Transverse colon (tissue), 4 donors: ENCODE results near the gene RARB. TPM values are rescaled to one million over a fixed set of nuclear protein-coding genes. Genes with fewer than 3 reads are reported as not detected.

Source experiments
- DNase-seq: peaks from one replicate; pipeline ENCODE4 v3.0.0-alpha.2; 2019
- H3K27ac ChIP-seq, 4 donors: fragments of 200-600 bp; sonication (generic); 2 replicates each; pipeline ENCODE4 v1.5.1; 2016 to 2018; ENCODE audit warnings: inconsistent platforms in 4 of 4
- H3K27me3 ChIP-seq: fragments of 200-600 bp; sonication (generic); 2 replicates; pipeline ENCODE4 v1.5.1; 2017; ENCODE audit warnings: inconsistent platforms
- H3K36me3 ChIP-seq, 4 donors: fragments of 200-600 bp; sonication (generic); 2 replicates each; pipeline ENCODE4 v1.5.1; 2017 to 2019; ENCODE audit warnings: inconsistent platforms in 4 of 4
- H3K4me1 ChIP-seq, 4 donors: fragments of 200-600 bp; sonication (generic); 2 replicates each; pipeline ENCODE4 v1.5.1; 2017 to 2020; ENCODE audit warnings: inconsistent platforms in 4 of 4
- H3K4me3 ChIP-seq, 4 donors: fragments of 200-600 bp; sonication (generic); 1 replicate in 1 of 4; 2 replicates in 3 of 4; pipeline versions ENCODE4 v1.5.1 to v1.6.1; 2017 to 2019; ENCODE audit warnings: inconsistent platforms in 4 of 4
- H3K9me3 ChIP-seq, 2 donors: fragments of 200-600 bp; sonication (generic); 2 replicates each; pipeline ENCODE4 v1.5.1; 2017 to 2019; ENCODE audit warnings: inconsistent platforms in 2 of 2
- CTCF ChIP-seq, 5 experiments: fragments of 200-600 bp in 3 of 5; fragments of 450-650 bp in 2 of 5; sonication (generic) in 3 of 5; IDR thresholded peaks; 1 replicate in 2 of 5; 2 replicates in 3 of 5; pipeline ENCODE4 v1.5.1; 2016 to 2017; ENCODE audit warnings: antibody characterized with exemption in 5 of 5, inconsistent platforms in 3 of 5, mild to moderate bottlenecking in 2 of 5, moderate library complexity in 1 of 5
- EP300 ChIP-seq: sonication (generic); formaldehyde crosslinking; IDR thresholded peaks from one replicate; pipeline ENCODE4 v1.6.1; 2017; ENCODE audit warnings: antibody characterized with exemption, low read depth
- POLR2A ChIP-seq: fragments of 450-650 bp; IDR thresholded peaks from one replicate; pipeline ENCODE4 v1.6.1; 2016; ENCODE audit warnings: antibody characterized with exemption, mild to moderate bottlenecking, moderate library complexity
- POLR2AphosphoS5 ChIP-seq, 3 donors: sonication (generic); formaldehyde crosslinking; IDR thresholded peaks; one replicate each; pipeline ENCODE4 v1.6.1; 2016; ENCODE audit warnings: antibody characterized with exemption in 3 of 3
- WGBS, 2 donors: methylation state at CpG; one replicate each; pipeline ENCODE4 v1.1.5; 2018; ENCODE audit warnings: low coverage in 1 of 2; 5-methylcytosine and 5-hydroxymethylcytosine counted together
- in situ Hi-C, 4 donors: fragments of 200-750 bp; cut with MboI; loops; one replicate each; pipeline versions ENCODE4 v1.15.0 to v1.15.1; 2017; ENCODE audit warnings: low sequenced_read_pairs in 3 of 4, low pct_ligation_motif_present in 1 of 4, low pct_unique_long_range_greater_than_20kb in 1 of 4
- intact Hi-C: fragments of 100-400 bp; cut with DNase I; formaldehyde crosslinking; loops from one replicate; pipeline ENCODE4 v1.15.1; 2023; ENCODE audit warnings: low total_unique reads
- total RNA-seq, 4 donors: library from RNA; depleted of rRNA; stranded (reverse); fragments of >200 nt; gene quantifications; one replicate each; pipeline ENCODE4 v1.1.0, GENCODE V29; 2016

The RARB gene
- total RNA-seq, 4 donors from 2014 or later: 2.4 to 4.5 (median 2.9) TPM; not detected in 1

GRCh38 chr3:25582242-25582641 is 154.2 kb downstream of the RARB start:
- no peaks in the 10 kb centered on the region for H3K36me3 ChIP-seq
- no peak for DNase-seq
- in situ Hi-C loops (loop anchor here (25.0 kb wide), 4 partner anchors 570 to 820 kb away; no protein-coding TSS in a partner anchor), intact Hi-C loops (loop anchor here (10.0 kb wide), 1 partner anchor 807 kb away; no protein-coding TSS in a partner anchor)
- no peaks in the 10 kb centered on the region for H3K4me1 ChIP-seq
- no peak for TF ChIP-seq POLR2AphosphoS5 (IDR thresholded peaks at IDR 0.05)
- TF ChIP-seq POLR2A: no peak
- no peak for TF ChIP-seq CTCF (IDR thresholded peaks at IDR 0.05)
- TF ChIP-seq EP300: no peak
- no peaks in the 10 kb centered on the region for H3K27me3 ChIP-seq
- WGBS, 2 donors: 62 to 92% methylated on average over 2 of the region's 2 CpGs
- no peak overlapping the region for H3K27ac ChIP-seq
- no peaks in the 10 kb centered on the region for H3K9me3 ChIP-seq
- H3K4me3 ChIP-seq: no peak overlapping the region

- H3K9me3 ChIP-seq: no peaks in the 10 kb centered on the region
- H3K27ac ChIP-seq: no peak overlapping the region
- intact Hi-C loops: loop anchor here (10.0 kb wide), 1 partner anchor 809 kb away; no protein-coding TSS in a partner anchor
- no peaks in the 10 kb centered on the region for H3K36me3 ChIP-seq
- DNase-seq: no peak
- H3K4me1 ChIP-seq: no peaks in the 10 kb centered on the region
- TF ChIP-seq POLR2AphosphoS5 (IDR thresholded peaks at IDR 0.05): no peak
- TF ChIP-seq CTCF (IDR thresholded peaks at IDR 0.05): no peak
- no peak for TF ChIP-seq POLR2A
- TF ChIP-seq EP300: no peak
- WGBS, 2 donors: 92 to 94% methylated on average over 5 to 10 of the region's 10 CpGs
- no peak overlapping the region for H3K4me3 ChIP-seq
- no peaks in the 10 kb centered on the region for H3K27me3 ChIP-seq
- in situ Hi-C loops: loop anchor here (25.0 kb wide), 4 partner anchors 571 to 821 kb away; no protein-coding TSS in a partner anchor
These were observed 155.3 kb downstream of the RARB start for GRCh38 chr3:25583343-25583742.

GRCh38 chr3:25584011-25584789 is 156.1 kb downstream of the RARB start:
- 86 to 91% methylated on average over 10 to 17 of the region's 17 CpGs for WGBS, 2 donors
- Histone ChIP-seq H3K27me3 (no peaks in the 10 kb centered on the region), H3K9me3 (no peaks in the 10 kb centered on the region), H3K27ac (no peak overlapping the region), H3K4me1 (no peaks in the 10 kb centered on the region), H3K4me3 (no peak overlapping the region), H3K36me3 (no peaks in the 10 kb centered on the region)
- DNase-seq: no peak
- intact Hi-C loops (loop anchor here (10.0 kb wide), 1 partner anchor 809 kb away; no protein-coding TSS in a partner anchor), in situ Hi-C loops (loop anchor here (25.0 kb wide), 4 partner anchors 572 to 822 kb away; no protein-coding TSS in a partner anchor)
- TF ChIP-seq POLR2AphosphoS5 (IDR thresholded peaks at IDR 0.05) (no peak), CTCF (IDR thresholded peaks at IDR 0.05) (no peak), POLR2A (no peak), EP300 (no peak)

- Histone ChIP-seq H3K27me3 (no peaks in the 10 kb centered on the region), H3K9me3 (no peaks in the 10 kb centered on the region), H3K27ac (no peak overlapping the region), H3K4me1 (no peaks in the 10 kb centered on the region), H3K36me3 (no peaks in the 10 kb centered on the region), H3K4me3 (no peak overlapping the region)
- TF ChIP-seq POLR2A (no peak), EP300 (no peak), POLR2AphosphoS5 (IDR thresholded peaks at IDR 0.05) (no peak), CTCF (IDR thresholded peaks at IDR 0.05) (no peak)
- intact Hi-C loops: loop anchor here (10.0 kb wide), 1 partner anchor 811 kb away; no protein-coding TSS in a partner anchor
- 85 to 86% methylated on average over 7 to 14 of the region's 14 CpGs for WGBS, 2 donors
- in situ Hi-C loops: loop anchor here (25.0 kb wide), 4 partner anchors 573 to 823 kb away; no protein-coding TSS in a partner anchor
- DNase-seq: no peak
These were observed 157.5 kb downstream of the RARB start for GRCh38 chr3:25585361-25586166.
